VCaP (cell line): ENCODE measurements around the gene PARVB.

ENCODE experiments used
- H3K27ac ChIP-seq: fragments of 450-650 bp; 2 replicates; pipeline ENCODE4 v1.5.1; 2017
- TF ChIP-seq, protein P1 (sequence below): fragments of 450-650 bp; conservative IDR thresholded peaks from 2 replicates; pipeline ENCODE4 v1.5.1; 2017; ENCODE audit warnings: mild to moderate bottlenecking, moderate library complexity

PARVB gene

GRCh38 chr22:44127356-44127755, 103.3 kb downstream of the PARVB start:
- TF ChIP-seq, protein P1, sequence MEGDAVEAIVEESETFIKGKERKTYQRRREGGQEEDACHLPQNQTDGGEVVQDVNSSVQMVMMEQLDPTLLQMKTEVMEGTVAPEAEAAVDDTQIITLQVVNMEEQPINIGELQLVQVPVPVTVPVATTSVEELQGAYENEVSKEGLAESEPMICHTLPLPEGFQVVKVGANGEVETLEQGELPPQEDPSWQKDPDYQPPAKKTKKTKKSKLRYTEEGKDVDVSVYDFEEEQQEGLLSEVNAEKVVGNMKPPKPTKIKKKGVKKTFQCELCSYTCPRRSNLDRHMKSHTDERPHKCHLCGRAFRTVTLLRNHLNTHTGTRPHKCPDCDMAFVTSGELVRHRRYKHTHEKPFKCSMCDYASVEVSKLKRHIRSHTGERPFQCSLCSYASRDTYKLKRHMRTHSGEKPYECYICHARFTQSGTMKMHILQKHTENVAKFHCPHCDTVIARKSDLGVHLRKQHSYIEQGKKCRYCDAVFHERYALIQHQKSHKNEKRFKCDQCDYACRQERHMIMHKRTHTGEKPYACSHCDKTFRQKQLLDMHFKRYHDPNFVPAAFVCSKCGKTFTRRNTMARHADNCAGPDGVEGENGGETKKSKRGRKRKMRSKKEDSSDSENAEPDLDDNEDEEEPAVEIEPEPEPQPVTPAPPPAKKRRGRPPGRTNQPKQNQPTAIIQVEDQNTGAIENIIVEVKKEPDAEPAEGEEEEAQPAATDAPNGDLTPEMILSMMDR: no peak
- no peak overlapping the region for H3K27ac ChIP-seq

DNA sequence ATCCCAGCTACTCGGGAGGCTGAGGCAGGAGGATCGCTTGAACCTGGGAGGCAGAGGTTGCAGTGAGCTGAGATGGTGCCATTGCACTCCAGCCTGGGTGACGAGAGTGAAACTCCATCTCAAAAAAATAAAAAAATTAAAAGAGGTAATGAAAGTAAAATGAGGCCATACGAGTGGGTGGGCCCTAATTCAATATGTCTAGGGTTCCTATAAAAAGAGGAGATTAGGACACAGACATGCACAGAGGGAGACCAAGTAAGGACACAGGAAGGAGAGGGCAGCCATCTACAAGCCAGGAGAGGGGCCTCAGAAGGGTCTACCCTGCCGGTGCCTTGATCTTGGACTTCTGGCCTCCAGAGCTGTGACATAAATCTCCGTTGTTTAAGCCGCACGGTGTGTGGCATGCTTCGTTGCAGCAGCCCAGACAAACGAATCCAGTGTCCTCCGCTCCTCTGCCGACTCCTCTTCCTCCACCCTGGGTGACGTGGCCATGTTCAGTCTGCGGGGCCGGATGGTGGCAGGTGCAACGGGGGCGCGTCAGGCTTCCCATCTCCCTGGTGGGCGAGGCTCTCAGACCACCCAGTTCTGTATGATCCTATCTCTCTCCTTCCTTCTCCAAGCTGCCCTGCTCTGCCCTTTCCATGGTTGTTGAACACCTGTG, 105.0 kb downstream of the PARVB start:
- TF ChIP-seq, protein P1: no peak
- no peak overlapping the region for H3K27ac ChIP-seq

DNA sequence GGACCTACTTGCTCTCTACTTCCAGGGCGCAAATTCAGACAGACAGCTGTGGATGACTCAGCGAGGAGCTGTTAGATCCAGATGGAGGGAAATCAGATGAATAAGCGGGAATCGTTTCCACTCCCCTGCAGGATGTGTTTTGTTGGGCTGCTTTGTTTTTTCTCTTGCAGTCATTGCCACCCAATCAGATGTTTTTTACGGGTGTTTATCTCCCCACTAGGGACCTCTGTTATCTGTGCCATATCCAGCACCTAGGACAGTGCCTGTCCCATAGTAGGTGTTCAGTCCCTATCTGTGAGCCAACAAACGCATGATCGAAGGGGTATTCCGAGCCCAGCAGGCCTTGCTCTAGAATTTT, 105.5 kb downstream of the PARVB start:
- TF ChIP-seq, protein P1: no peak
- H3K27ac ChIP-seq: no peak overlapping the region

GRCh38 chr22:44130076-44130711, 106.1 kb downstream of the PARVB start:
- H3K27ac ChIP-seq: no peak overlapping the region
- TF ChIP-seq, protein P1: no peak

- TF ChIP-seq, protein P1: no peak
- no peak overlapping the region for H3K27ac ChIP-seq
These were observed 107.3 kb downstream of the PARVB start for GRCh38 chr22:44131412-44131811.

DNA sequence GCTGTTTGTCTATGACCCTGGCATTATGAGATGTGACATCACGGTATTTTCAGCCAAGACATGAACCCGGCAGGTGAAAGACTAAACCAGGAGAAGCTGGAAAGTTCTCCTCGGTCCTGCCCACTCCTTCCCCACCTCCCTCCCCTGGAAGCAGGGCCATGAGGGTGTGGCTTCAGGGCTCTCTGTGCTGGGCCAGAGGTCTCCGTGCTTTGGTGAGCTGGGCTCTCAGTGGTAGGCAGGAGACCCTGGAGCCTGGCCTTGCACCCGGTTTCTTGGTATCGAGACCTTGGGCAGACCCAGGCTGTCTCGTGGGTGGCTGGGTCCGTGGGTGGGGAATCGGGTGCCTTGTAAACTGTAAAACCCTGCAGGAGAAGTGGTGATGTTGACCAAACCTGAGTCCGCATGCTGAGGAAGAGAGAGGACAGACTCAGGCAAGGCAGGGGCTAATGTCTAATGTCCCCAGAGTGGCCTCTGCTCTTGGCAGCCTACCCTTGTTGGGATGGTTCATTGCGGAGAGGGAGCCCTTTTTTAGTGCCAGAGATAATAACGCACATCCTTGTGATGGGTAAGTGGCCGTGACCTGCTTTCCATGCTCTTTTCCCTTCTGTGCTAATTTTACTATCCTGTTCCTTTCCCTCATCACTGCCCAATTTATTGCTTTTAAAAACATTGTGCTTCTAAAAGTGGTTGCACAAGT, 108.0 kb downstream of the PARVB start:
- TF ChIP-seq, protein P1: no peak
- H3K27ac ChIP-seq: no peak overlapping the region

DNA sequence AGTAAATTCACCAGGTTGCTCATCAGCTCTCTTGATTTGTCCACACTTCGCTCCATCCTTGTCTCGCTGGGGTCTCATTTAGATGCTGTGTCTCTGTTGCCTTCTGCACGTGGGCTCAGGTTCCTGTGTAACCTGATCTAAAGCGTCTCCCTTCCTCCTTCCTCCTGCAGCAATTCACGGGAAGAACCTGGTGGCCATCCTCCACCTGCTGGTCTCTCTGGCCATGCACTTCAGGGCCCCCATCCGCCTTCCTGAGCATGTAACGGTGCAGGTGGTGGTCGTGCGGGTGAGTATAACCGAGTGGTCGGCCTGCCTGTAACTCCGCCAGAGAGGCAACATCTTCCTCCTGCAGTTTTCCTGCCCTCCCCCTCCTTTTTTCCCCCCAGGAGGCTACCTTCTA, 108.6 kb downstream of the PARVB start:
- H3K27ac ChIP-seq: no peak overlapping the region
- TF ChIP-seq, protein P1: no peak
